Right lung (tissue), 10 donors: Measurements from ENCODE around the gene PPP2R2D. TPM values are rescaled to one million over a fixed set of nuclear protein-coding genes. Genes with fewer than 3 reads are reported as not detected.

ENCODE experiments used
- DNase-seq, 2 donors: peaks; one replicate each; pipeline ENCODE4 v3.0.0-alpha.2; 2013
- long read RNA-seq, 8 donors: transcript quantifications; one replicate each; lab custom pipeline, GENCODE V29; 2026
- polyA plus RNA-seq, 5 donors: library from polyadenylated mRNA; unstranded; fragments of 120-200 nt; gene quantifications; one replicate each; pipeline versions ENCODE4 v1.2.1 to v1.2.3, GENCODE V29; 2013; ENCODE audit warnings: inconsistent platforms in 1 of 5, low replicate concordance in 1 of 5; ENCODE audit not compliant: insufficient read length in 5 of 5, insufficient read depth in 1 of 5

Gene PPP2R2D
- 10 to 100 TPM; 32.9 to 43.0 (median 35.1) TPM for polyA plus RNA-seq
- long read RNA-seq, donor 1, full-length matches to known transcripts: 5 of 186 reads
- long read RNA-seq, donor 1, partial matches to known transcripts: 104 of 186 reads
- long read RNA-seq, donor 1, other reads (novel, unspliced or antisense): 77 of 186 reads
- long read RNA-seq, donor 2, full-length matches to known transcripts: 1 of 1 reads
- long read RNA-seq, donor 2, partial matches to known transcripts: 0 of 1 reads
- long read RNA-seq, donor 2, other reads (novel, unspliced or antisense): 0 of 1 reads
- long read RNA-seq, donor 3, full-length matches to known transcripts: 2 of 102 reads
- long read RNA-seq, donor 3, partial matches to known transcripts: 46 of 102 reads
- long read RNA-seq, donor 3, other reads (novel, unspliced or antisense): 54 of 102 reads
- long read RNA-seq, donor 4, full-length matches to known transcripts: 1 of 1 reads
- long read RNA-seq, donor 4, partial matches to known transcripts: 0 of 1 reads
- long read RNA-seq, donor 4, other reads (novel, unspliced or antisense): 0 of 1 reads
- long read RNA-seq, donor 5, full-length matches to known transcripts: 1 of 1 reads
- long read RNA-seq, donor 5, partial matches to known transcripts: 0 of 1 reads
- long read RNA-seq, donor 5, other reads (novel, unspliced or antisense): 0 of 1 reads
- long read RNA-seq, donor 6, full-length matches to known transcripts: 2 of 112 reads
- long read RNA-seq, donor 6, partial matches to known transcripts: 45 of 112 reads
- long read RNA-seq, donor 6, other reads (novel, unspliced or antisense): 65 of 112 reads
- long read RNA-seq, donor 7, full-length matches to known transcripts: 4 of 155 reads
- long read RNA-seq, donor 7, partial matches to known transcripts: 48 of 155 reads
- long read RNA-seq, donor 7, other reads (novel, unspliced or antisense): 103 of 155 reads
- long read RNA-seq, donor 8, full-length matches to known transcripts: 1 of 1 reads
- long read RNA-seq, donor 8, partial matches to known transcripts: 0 of 1 reads
- long read RNA-seq, donor 8, other reads (novel, unspliced or antisense): 0 of 1 reads

DNA sequence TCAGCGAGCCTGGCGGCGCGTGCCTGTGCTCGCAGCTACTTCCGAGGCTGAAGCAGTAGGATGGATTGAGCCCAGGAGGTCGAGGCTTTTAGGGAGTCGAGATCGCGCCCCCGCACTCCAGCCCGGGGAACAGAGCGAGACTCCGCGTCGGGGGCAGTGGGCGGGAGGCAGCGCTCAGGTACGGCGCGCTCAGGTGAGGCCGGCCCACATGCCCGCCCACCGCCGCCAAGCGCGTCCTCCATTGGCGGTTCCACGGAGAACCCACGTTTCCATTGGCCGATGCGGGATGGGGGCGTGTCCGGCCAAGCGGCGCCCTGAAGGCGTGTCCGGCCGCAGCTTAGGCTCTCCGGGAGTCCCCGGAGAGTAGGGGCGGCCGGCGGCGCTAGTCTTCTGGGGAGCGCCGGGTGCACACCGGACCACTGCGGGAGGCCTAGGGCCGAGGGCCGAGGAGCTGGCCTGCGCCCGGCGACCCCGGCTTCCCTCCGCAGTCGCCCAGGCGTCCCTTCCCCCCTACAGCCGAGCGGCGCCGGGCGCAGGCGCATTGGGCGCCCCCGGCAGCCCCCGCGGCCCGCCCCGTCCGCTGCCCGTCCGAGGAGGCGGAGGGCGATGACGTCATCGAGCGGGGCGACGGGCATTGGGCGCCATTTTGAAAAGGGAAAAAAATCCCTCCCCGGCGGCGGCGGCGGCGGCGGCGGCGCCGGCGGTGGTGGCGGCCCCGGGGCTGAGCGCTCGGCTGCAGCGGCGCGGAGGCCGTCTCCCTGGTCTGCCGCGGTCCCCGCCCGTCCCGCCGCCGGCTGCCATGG is at the start of gene PPP2R2D:
Gene PPP2R2D, plus strand, starts transcription at position 659 of the 803 bp plus-strand sequence. Its CDS starts 141 bp downstream, at position 800.
- peak; percentile 95 to 97 for DNase-seq

DNA sequence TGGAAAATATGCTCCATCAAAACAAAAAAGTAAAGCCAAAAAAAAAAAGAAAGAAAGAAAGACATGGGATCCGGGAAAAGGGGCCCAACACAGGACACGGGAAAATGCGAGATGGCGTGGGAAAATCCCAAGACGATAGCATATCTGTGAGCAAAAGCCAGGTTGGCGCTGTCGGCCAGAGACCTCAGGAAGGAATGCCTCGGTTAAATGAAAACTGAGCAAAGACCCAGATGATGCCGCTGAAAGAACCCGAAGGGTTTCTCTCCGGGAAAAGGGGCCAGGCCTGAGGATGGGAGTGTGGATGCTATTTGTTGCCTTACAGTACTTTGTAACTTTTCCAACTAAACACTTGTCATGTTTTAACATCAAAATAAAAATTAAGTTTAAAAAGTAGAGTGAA is 49.5 kb upstream of the PPP2R2D start:
- no peak for DNase-seq

DNA sequence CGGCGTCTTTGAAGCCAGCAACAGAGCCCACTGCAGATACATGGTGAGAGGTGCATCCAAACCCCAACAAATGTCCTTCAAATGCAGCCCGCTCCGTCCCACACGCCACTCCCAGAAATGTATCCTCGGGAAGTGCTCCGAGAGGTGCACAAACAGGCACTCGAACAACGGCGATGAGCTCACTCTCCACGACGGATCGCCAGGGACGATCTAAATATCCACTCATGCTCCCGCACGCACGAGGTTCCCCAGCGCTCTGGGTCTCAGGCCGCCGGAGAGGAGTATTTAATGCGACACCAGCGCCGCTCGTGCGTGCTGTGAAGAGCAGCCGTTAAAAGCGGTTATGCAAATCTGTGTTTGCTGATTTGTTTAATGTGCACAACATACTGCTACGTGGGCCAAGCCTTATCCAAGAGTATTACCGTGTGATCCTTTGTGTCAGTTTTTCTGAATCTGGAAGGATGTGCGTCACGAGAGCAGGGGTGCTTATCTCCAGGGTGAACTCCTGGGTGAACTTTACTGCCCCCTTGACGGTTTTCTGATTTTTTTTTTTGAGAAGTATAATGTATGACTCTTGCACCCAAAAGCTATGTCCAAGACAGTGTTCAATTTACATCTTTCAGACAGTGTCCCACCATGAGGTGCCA is 48.5 kb upstream of the PPP2R2D start:
- no peak for DNase-seq

DNA sequence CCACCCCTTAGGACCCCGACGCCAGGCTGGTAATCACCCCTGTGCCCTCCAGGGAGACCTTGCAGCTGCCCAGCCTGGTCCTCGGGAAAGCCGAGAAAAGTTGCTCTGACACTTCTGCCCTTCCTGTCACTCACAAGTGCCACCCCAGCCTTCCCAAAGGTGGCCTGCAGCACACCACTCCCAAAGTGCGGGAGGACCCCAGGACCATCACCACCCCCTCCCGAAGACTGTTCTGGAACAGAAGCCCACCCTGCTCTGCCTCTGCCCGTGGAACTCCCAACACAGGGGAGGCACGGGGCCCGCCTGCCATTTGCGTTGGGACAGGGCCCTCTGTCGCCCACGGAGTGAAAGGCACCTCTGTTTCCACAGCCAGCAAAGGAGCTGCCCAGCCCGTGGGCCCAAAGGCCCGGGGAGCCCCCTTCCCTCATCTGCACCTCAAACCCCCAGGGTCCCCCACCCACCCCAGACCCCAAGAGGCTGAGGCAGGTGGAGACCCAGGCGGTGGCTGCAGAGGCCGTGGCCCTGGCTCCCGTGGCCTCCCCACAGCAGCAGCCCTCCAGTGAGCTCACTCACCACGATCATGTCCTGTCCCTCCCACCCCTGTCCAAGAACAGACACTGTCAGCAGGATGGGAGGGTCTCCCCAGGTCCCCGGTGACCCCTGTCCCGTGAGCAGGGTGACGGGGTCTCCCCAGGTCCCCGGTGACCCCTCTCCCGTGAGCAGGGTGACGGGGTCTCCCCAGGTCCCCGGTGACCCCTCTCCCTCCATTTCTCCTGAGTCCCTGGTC is 47.8 kb upstream of the PPP2R2D start:
- no peak for DNase-seq

DNA sequence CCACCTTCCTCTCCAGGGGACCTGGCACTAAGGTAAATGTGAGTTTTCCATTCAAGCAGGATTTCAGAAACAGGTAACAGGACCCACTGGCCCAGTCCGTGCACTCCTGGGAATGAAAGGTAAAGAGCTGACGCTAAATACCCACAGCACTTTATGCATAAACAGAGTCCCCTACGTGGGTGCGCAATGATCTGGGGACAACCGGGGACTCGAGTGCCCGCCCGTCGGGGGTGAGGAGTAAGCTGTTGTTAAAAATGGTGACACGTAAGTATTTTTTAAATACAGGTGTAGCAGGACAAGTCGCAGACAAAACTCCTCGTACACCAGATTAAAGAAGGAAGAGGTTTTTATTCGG is 47.2 kb upstream of the PPP2R2D start:
- DNase-seq: no peak

DNA sequence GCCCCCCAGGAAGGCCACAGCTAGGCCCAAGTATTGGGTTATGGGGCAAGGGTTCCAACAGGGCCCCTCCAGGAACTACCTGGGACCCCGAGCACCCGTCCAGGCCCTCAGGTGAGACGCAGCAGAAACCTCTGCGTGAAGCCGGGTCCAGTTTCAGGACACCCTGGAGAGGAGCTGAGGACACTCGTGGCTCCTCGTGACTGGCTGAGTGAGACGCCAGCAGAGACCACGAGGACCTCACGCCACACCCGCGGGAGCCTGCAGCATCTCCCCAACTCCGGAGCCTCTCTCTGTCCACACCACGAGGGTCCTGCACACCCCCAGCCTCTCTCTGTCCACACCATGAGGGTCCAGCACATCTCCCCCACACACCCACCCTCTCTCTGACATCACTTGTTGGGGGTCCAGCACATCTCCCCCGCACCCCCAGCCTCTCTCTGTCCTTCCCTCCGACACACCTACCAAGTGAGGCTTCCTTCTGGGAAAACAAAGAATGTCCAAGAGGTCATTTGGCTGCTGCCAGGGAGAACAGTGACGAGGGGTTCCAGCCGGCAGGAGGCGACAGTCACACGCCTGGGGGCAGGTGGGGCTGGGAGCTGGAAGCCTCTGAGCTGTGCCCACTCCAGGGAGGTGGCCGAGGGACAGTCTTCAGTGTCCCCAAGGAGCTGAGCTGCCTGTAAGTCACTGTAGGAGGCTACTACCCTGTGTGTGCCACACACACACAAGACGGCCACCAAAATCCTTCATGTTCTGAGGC is 46.1 kb upstream of the PPP2R2D start:
- DNase-seq: no peak

DNA sequence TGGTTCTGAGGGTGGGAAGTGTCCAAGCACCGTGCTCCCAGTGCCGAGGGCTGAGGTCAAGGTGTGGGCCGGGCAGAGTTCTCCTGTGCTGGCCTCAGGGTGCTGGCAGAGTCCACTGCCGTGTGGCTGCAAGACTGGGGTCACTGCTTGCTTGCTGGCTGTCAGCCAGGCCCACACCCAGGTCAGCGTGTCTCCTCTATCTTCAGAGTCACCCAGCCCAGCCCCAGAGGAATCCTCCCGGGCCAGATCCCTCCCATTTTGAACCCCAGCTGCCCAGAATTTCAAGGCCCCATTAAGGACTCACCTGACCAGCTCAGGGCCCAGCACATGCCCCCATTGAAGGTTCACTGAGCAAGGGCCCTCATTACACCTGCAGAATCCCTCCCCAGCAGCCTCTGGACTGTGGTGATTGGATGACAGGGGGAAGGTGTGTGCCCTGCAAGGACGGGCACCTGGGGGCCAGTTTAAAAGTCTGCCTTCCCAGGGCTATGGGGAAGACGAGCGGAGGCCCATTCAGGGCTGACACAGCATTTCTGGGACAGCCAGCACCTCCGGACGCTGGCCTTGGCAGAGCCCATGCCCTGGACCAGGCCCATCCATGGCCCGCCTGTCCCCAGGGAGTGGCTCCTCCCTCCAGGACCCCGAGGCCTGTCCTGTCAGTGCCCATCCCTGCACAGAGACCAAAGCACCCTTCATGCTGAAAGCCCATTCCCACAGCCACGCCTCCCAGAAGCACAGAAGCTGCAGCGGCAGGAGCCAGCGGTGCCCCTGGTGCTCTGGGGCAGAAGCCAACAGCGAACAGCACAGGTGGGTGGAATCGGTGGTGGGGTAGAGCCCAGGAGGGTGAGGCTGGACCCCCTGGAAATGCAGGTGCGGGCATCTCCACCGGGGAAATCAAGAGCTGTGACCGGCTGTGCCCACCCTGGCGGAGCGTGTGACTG is 45.1 kb upstream of the PPP2R2D start:
- DNase-seq: no peak

DNA sequence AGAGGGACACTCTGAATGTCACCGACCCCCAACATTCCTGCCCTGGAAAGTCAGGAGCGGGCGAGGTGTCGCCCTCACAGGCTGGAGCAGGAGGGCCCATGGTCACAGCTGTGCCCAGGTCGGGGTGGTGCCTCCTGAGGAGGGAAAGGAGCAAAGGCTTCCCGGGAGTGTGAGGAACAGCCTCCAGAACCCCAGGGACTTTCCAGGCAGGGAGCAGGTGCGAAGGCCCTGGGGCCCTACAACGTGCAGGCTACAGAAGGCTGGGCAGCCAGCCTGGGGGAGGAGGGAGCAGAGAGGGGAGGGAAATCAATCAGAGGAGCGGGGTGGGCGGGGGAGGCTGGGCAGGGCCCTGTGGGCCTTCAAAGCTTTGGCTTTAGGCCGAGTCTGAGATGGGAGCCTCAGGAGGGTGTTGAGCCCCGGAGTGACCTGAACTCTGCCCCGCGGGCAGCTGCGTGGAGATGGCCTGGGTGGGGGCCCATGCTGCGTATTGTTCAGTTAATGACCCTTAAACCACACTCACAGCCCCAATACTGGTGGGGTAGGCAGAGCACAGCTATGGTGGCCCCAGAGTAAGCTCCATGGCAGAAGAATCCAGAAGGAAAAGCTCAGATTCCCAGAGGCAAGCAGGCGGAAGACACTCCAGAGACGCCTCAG is 44.2 kb upstream of the PPP2R2D start:
- DNase-seq: no peak

DNA sequence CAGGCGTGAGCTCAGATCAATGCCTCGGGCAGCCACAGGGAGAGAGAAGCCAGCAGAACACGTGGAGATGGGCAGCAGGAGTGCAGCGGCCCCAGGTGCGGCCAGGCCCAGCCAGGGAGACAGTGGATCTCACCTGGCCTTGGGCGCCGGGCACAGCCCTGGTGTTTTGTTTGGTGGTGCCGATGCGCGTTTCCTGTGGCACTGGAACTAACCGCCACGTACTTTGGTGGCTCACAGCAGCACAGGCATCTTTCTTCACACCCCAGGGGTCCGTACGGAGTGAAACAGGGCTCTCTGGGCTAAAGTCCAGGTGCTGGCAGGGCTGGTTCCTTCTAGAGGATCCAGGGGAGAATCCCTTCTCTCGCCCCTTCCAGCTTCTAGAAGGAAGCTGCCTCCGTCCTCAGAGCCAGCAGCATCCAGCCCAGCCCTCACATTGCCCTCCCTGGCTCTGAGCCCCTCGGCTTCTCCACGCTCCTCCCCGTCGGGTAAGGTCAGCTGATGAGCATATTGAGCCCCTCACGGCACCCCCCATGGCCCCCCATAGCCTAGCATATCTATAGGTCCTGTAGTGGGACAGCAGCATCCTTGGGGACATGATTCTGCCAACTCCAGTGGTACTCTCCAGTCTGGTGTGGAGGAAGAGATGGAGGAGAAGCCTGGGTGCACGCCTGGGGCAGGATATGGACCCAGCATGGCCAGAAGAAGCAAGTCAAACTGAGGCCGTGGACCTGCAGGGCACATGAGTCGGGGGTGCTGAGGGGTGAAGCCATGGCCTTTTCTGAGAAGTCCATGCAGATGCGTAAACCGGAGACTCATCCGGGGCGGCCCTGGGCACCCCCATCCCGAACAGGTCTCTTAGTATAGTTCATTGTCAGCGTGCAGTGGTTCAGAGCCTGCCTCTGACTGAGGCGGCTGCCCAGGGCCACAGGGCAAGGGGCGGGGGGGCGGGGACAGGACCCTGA is 43.4 kb upstream of the PPP2R2D start:
- no peak for DNase-seq

DNA sequence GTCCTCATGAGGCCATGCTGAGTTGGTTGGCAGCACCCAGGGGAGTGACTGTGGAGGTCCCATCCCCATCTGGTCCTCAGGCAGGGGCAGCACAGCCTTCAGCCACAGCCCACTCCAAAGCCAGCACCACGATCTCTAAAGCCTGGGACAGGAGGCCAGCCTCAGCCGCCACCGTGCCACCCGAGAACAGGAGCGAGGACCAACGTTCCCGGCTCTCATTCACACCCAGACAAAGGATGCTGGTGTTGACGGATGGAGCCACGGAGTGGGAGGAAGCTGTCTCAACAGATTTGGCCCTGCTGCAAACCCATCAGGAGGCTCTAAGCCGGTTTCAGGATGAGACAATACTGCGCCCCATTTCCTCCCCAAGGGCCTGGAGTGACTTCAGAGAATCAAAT is 42.7 kb upstream of the PPP2R2D start:
- no peak for DNase-seq

DNA sequence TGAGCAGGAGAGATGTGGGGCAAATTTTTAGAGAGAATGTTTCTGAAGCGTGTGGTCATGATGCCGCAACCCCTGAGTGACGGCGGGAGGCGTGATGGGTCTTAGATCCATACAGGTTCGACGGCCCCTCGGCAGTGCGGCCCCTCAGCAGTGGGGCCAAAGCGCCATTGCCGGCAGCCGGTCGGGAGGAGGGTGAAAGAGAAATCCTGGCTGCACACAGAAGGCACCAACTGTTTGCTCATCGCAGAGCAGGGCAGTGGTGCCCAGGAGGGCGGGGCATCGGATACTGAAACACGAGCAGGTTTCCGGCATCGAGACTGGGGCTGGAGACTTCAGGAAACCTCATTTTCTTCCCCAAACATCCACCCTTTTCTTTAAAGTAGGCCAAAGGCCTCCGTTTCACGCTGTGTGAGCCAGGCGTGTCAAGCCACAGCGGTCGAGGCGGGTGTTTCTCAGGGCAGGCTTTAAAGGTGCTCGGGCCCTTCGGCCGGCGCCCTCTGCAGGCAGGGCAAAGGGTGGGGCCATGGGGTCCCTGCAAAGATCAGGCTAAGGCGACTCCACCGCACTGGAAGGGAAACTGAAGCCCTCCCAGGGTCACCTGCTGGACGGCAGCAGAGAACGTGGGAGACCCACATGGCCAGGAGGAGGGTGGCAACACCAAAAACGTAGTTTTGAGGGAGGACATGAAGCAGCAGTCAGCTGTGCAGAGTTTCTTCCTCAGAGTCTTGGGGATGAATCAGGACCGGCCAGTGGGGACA is 42.0 kb upstream of the PPP2R2D start:
- no peak for DNase-seq

DNA sequence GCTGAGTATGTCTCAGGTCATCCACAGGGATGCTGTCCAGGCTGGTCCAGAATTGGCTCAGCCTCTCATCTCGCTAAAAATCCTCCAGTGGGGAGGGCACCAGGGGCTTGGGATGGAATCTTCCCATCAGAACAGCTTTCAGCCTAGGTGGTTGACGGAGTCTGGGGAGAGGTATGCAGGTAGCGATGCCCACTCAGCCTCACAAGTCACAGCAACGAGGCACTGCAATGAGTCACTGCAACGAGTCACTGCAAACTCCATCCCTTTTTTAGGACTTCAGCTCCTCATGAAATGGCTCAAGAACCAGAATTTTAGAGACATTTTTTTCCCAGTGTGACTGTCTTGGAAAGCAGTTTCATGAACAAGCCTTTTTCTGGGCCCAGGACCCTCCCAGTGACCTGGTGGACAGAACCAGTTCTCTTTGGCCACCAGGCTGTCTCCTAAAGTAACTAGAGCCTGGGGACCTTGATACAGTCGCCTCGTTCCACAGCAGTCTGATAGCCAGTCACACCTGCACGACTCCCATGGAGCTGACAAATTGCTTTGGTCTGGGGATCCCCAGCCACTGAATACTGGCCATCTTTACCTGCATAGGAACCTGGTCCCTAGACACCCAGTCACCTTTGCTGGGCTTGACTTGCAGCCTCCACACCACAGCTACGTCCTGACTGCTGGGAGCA is 41.3 kb upstream of the PPP2R2D start:
- DNase-seq: no peak

DNA sequence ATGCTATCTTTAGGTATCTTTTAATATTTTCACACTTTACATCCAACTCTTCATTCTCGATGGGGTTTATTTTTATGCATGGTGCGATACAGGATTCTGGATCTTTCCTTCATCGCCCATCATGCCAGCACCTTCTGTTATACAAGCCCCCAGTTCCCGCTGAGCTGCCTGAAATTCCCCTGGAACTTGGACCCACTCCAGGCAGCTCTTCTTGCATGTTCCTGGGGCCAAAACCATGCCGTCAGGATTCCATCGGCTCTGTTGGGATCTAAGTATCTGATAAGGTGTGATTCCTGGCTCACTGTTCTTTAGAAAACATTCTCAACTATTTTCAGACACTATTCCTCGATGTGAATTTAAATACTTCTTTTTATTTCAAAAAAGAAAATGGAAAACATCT is 40.5 kb upstream of the PPP2R2D start:
- no peak for DNase-seq

DNA sequence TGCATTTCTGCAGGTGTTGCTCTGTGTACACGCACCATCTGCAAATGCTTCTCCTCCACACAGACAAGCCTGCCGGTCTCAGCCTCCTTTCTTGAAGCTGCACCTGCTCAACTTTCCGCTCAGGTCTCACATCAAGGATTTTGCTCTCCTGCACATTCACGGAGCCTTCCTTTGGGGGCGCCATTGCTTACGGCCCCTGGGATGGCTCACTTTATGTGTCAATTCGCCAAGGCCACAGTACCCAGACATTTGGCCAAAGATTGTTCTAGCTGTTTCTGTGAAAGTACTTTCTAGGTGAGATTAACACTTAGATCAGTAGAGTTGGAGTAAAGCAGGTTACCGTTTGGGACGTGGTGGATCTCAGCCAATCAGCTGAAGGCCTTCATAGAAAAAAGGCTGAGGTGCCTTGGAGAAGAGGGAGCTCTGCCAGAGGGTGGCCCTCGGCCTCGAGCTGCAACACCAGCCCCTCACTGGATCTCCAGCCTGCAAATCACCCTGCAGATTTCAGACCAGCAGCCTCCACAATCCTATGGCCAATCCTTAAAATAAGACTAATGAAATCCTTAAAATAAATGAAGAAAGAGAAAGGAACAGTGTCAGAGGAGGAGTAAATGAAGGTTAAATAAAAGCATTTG is 39.9 kb upstream of the PPP2R2D start:
- DNase-seq: no peak

DNA sequence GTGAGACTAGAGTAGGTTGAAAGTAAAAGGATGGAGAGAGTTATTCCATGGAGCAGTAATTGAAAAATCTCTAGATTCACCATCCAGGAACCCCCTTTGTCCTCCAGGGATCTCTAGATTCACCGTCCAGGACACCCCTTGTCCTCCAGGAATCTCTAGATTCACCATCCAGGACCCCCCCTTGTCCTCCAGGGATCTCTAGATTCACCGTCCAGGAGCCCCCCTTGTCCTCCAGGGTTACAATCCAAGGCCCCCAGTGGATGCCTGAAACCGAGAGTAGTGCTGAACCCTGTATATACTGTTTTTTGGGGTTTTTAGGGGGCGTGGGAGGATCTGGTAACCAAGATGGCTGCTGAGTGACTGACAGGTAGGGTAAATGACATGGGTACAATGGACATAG is 38.3 kb upstream of the PPP2R2D start:
- DNase-seq: no peak
